Suppressor macrophage treated with lipopolysaccharide for 4 hours (primary cell): ENCODE measurements around the gene ANGPTL3.

Experiments used
- DNase-seq: peaks from one replicate; pipeline ENCODE4 v3.0.0-alpha.2; 2020

ANGPTL3 gene

DNA sequence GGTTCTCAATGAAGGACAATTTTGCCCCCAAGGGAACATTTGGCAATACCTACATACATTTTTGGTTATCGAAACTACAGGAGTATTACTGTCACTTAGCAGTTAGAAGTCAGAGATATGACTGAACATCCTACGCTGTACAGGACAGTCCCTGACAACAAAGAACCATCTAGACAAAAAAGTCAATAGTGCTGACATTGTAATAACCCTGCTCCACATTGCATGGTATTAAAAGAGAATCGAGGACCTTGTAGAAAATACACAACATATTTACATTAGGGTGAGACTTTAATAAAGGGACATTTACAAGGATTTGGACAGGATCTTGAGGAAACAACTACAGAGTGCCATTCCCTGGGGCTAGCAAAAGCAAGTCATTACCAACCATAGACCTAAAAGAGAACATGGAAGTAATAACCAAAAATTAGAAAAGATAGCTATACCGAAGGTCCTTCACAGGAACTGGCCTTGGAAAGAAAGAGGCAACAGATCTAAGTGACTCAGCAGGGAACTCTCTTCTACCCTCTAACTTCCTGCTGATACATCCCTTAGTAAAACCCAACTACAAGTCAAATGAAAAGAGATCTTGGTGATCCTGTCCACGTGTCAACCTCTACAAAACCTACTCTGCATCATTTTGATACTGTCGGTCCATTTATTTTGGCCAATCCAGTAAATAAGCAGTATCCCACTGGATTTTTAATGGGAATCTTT is 40.2 kb downstream of the ANGPTL3 start:
- no peak for DNase-seq

DNA sequence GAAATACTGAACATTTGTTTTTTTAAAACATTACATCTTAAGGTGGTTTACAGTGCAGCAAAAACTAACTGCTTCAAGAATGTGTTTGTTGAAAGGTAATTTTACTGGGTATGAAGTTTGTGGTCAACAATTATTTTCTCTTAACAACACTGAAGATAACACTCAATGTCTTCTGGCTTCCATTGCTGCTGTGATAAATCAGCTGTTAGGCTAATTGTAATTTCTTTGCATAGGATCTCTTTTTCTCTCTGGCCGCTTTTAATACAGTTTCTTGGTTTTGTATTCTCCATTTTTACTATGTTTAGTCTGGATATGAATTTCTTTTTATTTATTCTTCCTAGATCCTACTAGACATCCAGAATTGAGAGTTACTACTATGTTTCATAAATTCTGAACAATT is 46.0 kb downstream of the ANGPTL3 start:
- DNase-seq: no peak

DNA sequence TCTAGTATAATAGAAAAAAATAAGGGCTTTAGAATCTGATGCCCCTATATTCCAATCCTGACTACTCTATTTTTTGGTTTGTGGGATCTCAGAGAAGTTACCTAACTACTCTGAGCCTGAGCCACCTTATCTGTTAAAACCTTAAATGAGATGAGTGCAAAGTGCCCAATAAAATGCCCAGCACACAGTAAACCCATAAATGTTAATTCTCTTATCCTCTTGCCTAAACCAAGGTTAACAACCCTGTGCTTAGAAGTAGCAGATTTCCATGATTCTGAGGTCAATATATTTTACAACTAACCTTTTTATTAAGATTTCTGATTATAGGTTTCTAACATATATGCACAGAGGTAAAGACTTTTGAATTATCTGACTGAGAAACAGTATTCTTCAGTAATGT is 55.1 kb downstream of the ANGPTL3 start:
- DNase-seq: no peak

DNA sequence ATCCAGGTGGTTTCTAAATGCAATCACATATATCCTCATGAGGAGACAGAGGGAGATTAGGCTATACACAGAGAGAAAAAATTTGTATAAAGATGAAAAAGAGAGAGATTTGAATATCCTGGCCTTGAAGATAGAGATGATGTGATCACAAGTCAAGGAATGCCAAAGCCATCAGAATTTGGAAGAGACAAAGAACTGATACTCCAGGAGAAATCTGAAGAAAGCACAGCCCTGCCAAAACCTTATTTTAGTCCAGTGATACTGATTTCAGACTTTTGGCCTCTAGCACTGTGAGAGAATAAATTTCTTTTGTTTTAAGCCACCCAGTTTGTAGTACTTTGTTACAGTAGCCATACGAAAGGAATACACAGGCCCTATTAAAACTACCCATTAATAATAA is 57.4 kb downstream of the ANGPTL3 start:
- DNase-seq: no peak
